B cell (primary cell): ENCODE results near the gene DENND4B. TPM values are rescaled to one million over a fixed set of nuclear protein-coding genes. Genes with fewer than 3 reads are reported as not detected.

ENCODE experiments used
- ATAC-seq: fragments of 200-7000 bp; cut with Tn5 transposase; one replicate; pipeline ENCODE4 v1.10.0; 2021; ENCODE audit warnings: low read depth, mild to moderate bottlenecking, moderate number of reproducible peaks, moderate library complexity
- CTCF ChIA-PET: fragments of 350-600 bp; sonication (Branson Sonifier 250); formaldehyde crosslinking; loops from one replicate; lab custom pipeline; 2021; ENCODE audit warnings: antibody characterized with exemption, inconsistent platforms; lab: Charles Lee
- POLR2A ChIA-PET: fragments of 350-600 bp; sonication (Branson Sonifier 250); formaldehyde crosslinking; loops from one replicate; lab custom pipeline; 2021; ENCODE audit warnings: antibody characterized with exemption; lab: Charles Lee
- DNase-seq: peaks from one replicate; pipeline ENCODE4 v3.0.0; 2013
- H2AFZ ChIP-seq: 2 replicates; pipeline ENCODE4 v1.6.1; 2012; ENCODE audit warnings: mild to moderate bottlenecking, low read depth, low read length; ENCODE audit not compliant: insufficient read depth, poor library complexity, severe bottlenecking
- H3K27ac ChIP-seq, 2 donors: 1 replicate in 1 of 2; 2 replicates in 1 of 2; pipeline ENCODE4 v1.5.1; 2012 to 2013; ENCODE audit warnings: low read length in 2 of 2, mild to moderate bottlenecking in 2 of 2, moderate library complexity in 1 of 2
- H3K27me3 ChIP-seq, 4 experiments: fragments of 200-600 bp in 1 of 4; sonication (generic) in 1 of 4; replicated peaks in 1 of 4; 1 replicate in 2 of 4; 2 replicates in 2 of 4; pipeline versions ENCODE4 v1.6.1 to v1.7.0; 2013 to 2016; ENCODE audit warnings: low read length in 3 of 4, mild to moderate bottlenecking in 2 of 4, mixed read lengths in 1 of 4, moderate library complexity in 1 of 4; ENCODE audit not compliant: insufficient read depth in 4 of 4, control insufficient read depth in 3 of 4; ENCODE audit errors: control extremely low read depth in 1 of 4
- H3K36me3 ChIP-seq, 2 experiments: replicated peaks in 1 of 2; 1 replicate in 1 of 2; 2 replicates in 1 of 2; pipeline versions ENCODE4 v1.6.1 to v1.7.1; 2013; ENCODE audit warnings: low read length in 1 of 2; ENCODE audit not compliant: insufficient read depth in 2 of 2, control insufficient read depth in 1 of 2; ENCODE audit errors: control extremely low read depth in 1 of 2, extremely low read depth in 1 of 2
- H3K4me1 ChIP-seq, 2 donors: fragments of 200-600 bp in 1 of 2; sonication (generic) in 1 of 2; 1 replicate in 1 of 2; 2 replicates in 1 of 2; pipeline versions ENCODE4 v1.5.1 to v1.6.1; 2013 to 2017; ENCODE audit warnings: low read length in 2 of 2; ENCODE audit not compliant: control insufficient read depth in 2 of 2, insufficient read depth in 2 of 2
- H3K4me2 ChIP-seq: replicated peaks from 2 replicates; pipeline ENCODE3; 2012; ENCODE audit warnings: mild to moderate bottlenecking, low read depth, low read length; ENCODE audit not compliant: poor library complexity, severe bottlenecking
- H3K4me3 ChIP-seq, 5 experiments: fragments of 200-600 bp in 1 of 5; sonication (generic) in 1 of 5; 1 replicate in 3 of 5; 2 replicates in 2 of 5; pipeline versions ENCODE4 v1.5.1 to v1.7.0; 2011 to 2016; ENCODE audit warnings: low read length in 4 of 5, mild to moderate bottlenecking in 4 of 5, low read depth in 2 of 5, control low read depth in 1 of 5, moderate library complexity in 1 of 5; ENCODE audit not compliant: insufficient read depth in 1 of 5; ENCODE audit errors: control extremely low read depth in 1 of 5, extremely low read depth in 1 of 5
- H3K79me2 ChIP-seq: fragments of 200-600 bp; sonication (generic); one replicate; pipeline ENCODE4 v1.6.0; 2016; ENCODE audit warnings: low read length; ENCODE audit not compliant: control insufficient read depth, insufficient read depth
- H3K9ac ChIP-seq: fragments of 200-600 bp; sonication (generic); 2 replicates; pipeline ENCODE4 v1.6.1; 2017; ENCODE audit warnings: mild to moderate bottlenecking, low read length, moderate library complexity
- H3K9me3 ChIP-seq, 3 donors: one replicate each; pipeline versions ENCODE4 v1.6.1 to v1.7.1; 2013; ENCODE audit warnings: low read length in 2 of 3; ENCODE audit not compliant: control insufficient read depth in 2 of 3, insufficient read depth in 1 of 3; ENCODE audit errors: control extremely low read depth in 1 of 3
- H4K20me1 ChIP-seq: 2 replicates; pipeline ENCODE4 v1.6.0; 2012; ENCODE audit warnings: mild to moderate bottlenecking, low read length; ENCODE audit not compliant: insufficient read depth, control insufficient read depth, poor library complexity, severe bottlenecking
- H3K27ac Mint-ChIP-seq: one replicate; pipeline ENCODE4 v1.8.0; 2021; ENCODE audit warnings: mixed read lengths
- H3K27me3 Mint-ChIP-seq: one replicate; pipeline ENCODE4 v1.8.0; 2021; ENCODE audit warnings: mixed read lengths
- H3K4me1 Mint-ChIP-seq: one replicate; pipeline ENCODE4 v1.8.0; 2021; ENCODE audit warnings: mixed read lengths
- H3K4me3 Mint-ChIP-seq: one replicate; pipeline ENCODE4 v1.8.0; 2021; ENCODE audit warnings: mixed read lengths
- H3K9me3 Mint-ChIP-seq: one replicate; pipeline ENCODE4 v1.8.0; 2022; ENCODE audit warnings: mixed read lengths; ENCODE audit not compliant: insufficient read depth
- EZH2 ChIP-seq: IDR thresholded peaks from 2 replicates; pipeline ENCODE4 v1.6.1; 2012; ENCODE audit warnings: borderline replicate concordance, low read depth, mild to moderate bottlenecking, moderate library complexity, low read length; ENCODE audit not compliant: insufficient read depth, poor library complexity, severe bottlenecking
- WGBS: methylation state at CpG from one replicate; pipeline ENCODE4 v1.1.5; 2013; ENCODE audit warnings: missing lambda C conversion rate; ENCODE audit not compliant: insufficient coverage; 5-methylcytosine and 5-hydroxymethylcytosine counted together
- intact Hi-C: fragments of 100-400 bp; cut with micrococcal nuclease; formaldehyde crosslinking; loops from one replicate; pipeline ENCODE4 v1.10.0; 2022
- polyA plus RNA-seq: library from polyadenylated mRNA; depleted of rRNA; stranded (reverse); fragments of >200 nt; gene quantifications from 2 replicates; pipeline ENCODE4 v1.2.3, GENCODE V29; 2012
- total RNA-seq, 2 donors: library from RNA; stranded (reverse); fragments of 120-200 nt in 1 of 2; gene quantifications; 1 replicate in 1 of 2; 2 replicates in 1 of 2; pipeline versions ENCODE4 v1.2.3 to v1.2.4, GENCODE V29; 2013 to 2022
- TF ChIP-seq, protein P1 (sequence below): fragments of 200-600 bp; IDR thresholded peaks from one replicate; pipeline ENCODE4 v1.8.0; 2022; ENCODE audit warnings: antibody characterized with exemption, mild to moderate bottlenecking

The DENND4B gene
- total and polyA plus RNA-seq, 2 donors (not counting 1 experiment from before 2014, with no cell fraction given) = 275 to 389 TPM

DNA sequence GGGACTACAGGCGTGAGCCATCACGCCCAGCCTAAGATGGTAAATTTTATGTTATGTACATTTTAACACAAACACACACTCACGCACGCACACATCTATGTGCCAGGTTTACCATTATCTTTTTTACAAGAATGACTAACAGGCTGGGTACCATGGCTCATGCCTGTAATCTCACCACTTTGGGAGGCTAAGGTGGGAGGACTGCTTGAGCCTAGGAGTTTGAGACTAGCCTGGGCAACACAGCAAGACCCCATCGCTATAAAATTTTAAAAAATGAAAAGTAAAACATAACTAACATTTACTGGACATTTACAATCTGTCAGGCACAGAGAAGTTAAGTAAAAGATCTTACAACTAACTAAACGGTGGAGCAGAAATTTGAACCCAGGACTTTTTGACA, 38.4 kb downstream of the DENND4B start:
- H3K4me1 Mint-ChIP-seq = peaks cover 17% of the 10 kb centered on the region
- no peaks in the 10 kb centered on the region for H3K27me3 ChIP-seq
- ATAC-seq (no peak), DNase-seq (no peak)
- TF ChIP-seq, protein P1, sequence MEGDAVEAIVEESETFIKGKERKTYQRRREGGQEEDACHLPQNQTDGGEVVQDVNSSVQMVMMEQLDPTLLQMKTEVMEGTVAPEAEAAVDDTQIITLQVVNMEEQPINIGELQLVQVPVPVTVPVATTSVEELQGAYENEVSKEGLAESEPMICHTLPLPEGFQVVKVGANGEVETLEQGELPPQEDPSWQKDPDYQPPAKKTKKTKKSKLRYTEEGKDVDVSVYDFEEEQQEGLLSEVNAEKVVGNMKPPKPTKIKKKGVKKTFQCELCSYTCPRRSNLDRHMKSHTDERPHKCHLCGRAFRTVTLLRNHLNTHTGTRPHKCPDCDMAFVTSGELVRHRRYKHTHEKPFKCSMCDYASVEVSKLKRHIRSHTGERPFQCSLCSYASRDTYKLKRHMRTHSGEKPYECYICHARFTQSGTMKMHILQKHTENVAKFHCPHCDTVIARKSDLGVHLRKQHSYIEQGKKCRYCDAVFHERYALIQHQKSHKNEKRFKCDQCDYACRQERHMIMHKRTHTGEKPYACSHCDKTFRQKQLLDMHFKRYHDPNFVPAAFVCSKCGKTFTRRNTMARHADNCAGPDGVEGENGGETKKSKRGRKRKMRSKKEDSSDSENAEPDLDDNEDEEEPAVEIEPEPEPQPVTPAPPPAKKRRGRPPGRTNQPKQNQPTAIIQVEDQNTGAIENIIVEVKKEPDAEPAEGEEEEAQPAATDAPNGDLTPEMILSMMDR = no peak
- TF ChIP-seq EZH2 = no peak
- H2AFZ ChIP-seq = no peak overlapping the region
- intact Hi-C loops = no loop called here
- peaks cover 2 to 11% of the 10 kb centered on the region in 2 experiments for H3K36me3 ChIP-seq
- no peak overlapping the region for H3K4me3 Mint-ChIP-seq
- H3K27me3 Mint-ChIP-seq = no peaks in the 10 kb centered on the region
- H3K9me3 ChIP-seq = peaks cover 0 to under 1% (median 0%) of the 10 kb centered on the region in 3 donors
- ChIA-PET CTCF (no interaction called here), POLR2A (no interaction called here)
- H3K4me2 ChIP-seq = no peak overlapping the region
- no peak overlapping the region for H3K27ac ChIP-seq
- H3K4me3 ChIP-seq = no peak overlapping the region
- H3K79me2 ChIP-seq = peaks cover 100% of the 10 kb centered on the region
- H4K20me1 ChIP-seq = peaks cover 90% of the 10 kb centered on the region
- no peak overlapping the region for H3K9ac ChIP-seq
- 100% methylated on average over 1 of the region's 6 CpGs for WGBS
- H3K27ac Mint-ChIP-seq = no peak overlapping the region
- peaks cover 0 to 10% of the 10 kb centered on the region in 2 donors for H3K4me1 ChIP-seq
- no peaks in the 10 kb centered on the region for H3K9me3 Mint-ChIP-seq

DNA sequence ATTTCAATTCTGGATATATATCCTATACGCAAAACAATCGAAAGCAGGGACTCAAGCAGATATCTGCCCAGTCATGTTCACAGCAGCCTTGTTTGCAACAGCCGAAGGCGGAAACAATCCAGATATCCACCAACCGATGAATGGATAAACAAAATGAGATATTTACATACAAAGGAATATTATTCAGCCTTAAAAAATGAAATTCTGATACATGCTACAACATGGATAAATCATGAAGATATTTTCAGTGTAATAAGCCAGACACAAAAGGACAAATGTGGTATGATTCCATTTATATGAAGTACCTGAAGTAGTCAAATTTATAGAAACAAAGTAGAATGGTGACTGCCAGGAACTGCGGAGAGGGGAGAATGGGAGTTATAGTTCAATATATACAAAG, 39.4 kb downstream of the DENND4B start:
- H3K4me1 Mint-ChIP-seq = peaks cover 16% of the 10 kb centered on the region

More for the DNA sequence above, 39.4 kb downstream of the DENND4B start:
- DNase-seq = no peak
- TF ChIP-seq EZH2 = no peak
- TF ChIP-seq, protein P1 = no peak
- ATAC-seq = no peak
- ChIA-PET CTCF (no interaction called here), POLR2A (no interaction called here)
- intact Hi-C loops = no loop called here
- no peaks in the 10 kb centered on the region for H3K9me3 Mint-ChIP-seq
- no peak overlapping the region for H3K27ac Mint-ChIP-seq
- no peak overlapping the region for H3K4me3 Mint-ChIP-seq
- Histone ChIP-seq H3K27ac (no peak overlapping the region), H3K4me2 (no peak overlapping the region), H3K36me3 (peaks cover 2 to 8% of the 10 kb centered on the region in 2 experiments), H3K9me3 (peaks cover 0 to 4% (median 0%) of the 10 kb centered on the region in 3 donors), H2AFZ (no peak overlapping the region), H4K20me1 (peaks cover 90% of the 10 kb centered on the region), H3K9ac (no peak overlapping the region), H3K79me2 (peaks cover 100% of the 10 kb centered on the region), H3K4me1 (peaks cover 0 to 11% of the 10 kb centered on the region in 2 donors), H3K4me3 (no peak overlapping the region), H3K27me3 (no peaks in the 10 kb centered on the region)
- no CpG with 5 or more reads among the region's 6 CpGs for WGBS
- H3K27me3 Mint-ChIP-seq = no peaks in the 10 kb centered on the region
